NCI-H2081 (cell line): ENCODE measurements around the gene CDH4.

ENCODE experiments used
- DNase-seq, 2 experiments: peaks; one replicate each; lab custom pipeline; 2025; lab: John Stamatoyannopoulos, UW

Gene CDH4

DNA sequence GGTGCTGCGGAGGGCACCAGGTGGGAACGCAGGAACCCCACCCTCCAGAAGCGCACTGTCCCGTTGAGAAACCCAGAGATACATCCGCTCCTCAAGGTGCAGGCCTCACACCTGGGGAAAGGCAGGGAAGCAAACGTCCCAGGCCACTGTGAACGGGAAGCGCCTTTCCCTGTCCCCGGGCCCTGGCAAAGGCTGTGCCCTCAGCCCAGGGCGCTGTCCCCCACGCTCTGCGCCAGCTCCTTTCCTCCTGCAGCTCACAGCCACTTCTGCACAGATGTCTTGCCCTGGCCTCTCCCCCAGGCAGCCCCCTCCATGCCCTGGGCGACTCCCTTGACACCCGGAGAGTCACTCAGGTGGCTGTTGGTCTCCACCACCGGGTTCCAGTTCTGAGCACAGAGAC, 609.8 kb downstream of the CDH4 start:
- DNase-seq = no peak

DNA sequence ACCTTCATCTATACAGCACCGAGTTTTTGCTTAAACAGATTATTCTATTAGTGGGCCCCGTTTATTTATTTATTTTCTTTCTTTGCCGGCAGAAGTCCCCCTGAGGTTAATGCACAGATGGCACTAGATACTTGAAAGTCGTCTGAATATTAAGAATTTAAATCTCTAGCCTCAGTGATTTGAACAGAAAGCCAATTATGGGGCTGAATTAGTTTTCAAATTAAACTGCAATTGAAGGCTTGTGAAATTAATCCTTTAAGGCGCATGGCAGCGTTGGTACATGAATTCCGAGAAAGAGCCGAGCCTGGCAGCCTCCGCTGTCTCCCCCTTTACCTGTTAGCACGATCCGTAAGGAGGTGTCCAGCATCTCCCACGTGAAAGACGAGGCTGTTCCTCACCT, 610.8 kb downstream of the CDH4 start:
- no peak for DNase-seq

DNA sequence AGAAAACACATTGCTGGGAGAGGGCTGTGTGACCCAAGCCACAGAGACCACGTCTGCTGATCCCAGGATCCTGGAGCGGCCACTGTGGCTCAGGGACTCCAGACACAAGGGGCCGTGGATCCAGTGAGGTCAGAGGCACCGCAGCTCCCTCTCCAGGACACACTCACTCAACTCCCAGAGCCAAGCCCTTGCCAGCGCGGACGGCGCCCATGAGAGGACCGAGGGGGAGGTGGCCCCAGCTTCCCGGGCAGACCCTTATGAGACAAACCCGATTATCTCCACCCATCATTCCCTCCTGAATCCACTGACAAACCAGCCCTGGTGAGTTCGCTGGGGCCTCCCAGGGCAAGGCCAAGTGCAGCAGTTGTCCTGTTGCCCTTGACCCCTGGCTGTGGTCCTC, 612.4 kb downstream of the CDH4 start:
- DNase-seq = no peak

DNA sequence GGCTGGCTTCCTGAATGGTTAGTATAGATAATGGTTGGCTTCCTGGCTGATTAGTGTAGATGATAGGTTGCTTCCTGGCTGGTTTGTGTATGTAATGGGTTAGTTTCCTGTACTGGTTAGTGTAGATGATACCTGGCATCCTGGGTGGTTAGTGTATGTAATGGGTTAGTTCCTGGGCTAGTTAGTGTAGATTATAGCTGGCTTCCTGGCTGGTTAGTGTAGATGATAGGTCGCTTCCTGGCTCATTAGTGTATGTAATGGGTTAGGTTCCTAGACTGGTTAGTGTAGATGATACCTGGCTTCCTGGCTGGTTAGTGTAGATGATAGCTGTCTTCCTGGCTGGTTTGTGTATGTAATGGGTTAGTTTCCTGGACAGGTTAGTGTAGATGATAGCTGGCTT, 613.3 kb downstream of the CDH4 start:
- no peak for DNase-seq

DNA sequence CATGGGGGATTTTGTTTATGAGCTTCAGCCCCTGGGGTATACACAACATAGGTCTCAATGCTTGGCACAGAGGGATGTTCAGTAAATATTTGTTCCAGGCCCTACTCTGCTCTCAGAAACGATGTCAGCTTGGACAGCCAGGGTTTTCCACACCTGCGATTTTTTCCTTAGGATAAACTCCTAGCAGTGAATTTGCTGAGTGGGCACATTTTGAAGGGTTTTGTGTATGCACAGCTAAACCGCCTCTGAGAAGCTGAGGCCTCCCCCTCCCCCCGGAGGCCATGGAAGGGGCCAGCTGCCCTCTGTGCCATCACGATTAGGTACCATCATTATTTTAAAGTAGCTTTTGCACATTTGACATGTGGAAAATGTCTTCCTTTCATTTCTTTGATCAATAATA, 614.1 kb downstream of the CDH4 start:
- no peak for DNase-seq

DNA sequence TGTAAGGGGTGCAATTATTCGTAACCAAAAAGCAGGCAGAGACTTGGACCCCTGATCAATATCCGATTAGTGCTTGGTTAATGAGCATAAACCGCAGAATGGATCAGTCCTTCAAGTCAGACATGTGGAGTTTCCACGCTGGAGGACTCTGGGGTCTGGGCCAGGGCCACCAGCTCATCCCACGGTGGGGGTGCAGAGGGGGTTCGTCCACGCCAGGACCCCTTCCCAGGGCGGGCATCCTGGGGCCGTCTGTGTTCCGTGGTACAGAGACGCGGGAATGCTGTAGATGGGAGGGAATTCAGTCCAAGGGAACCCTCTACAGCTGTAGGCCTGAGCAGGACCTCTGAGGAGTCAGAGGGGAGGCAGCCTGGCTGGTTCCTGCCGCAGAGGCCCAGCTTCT, 615.9 kb downstream of the CDH4 start:
- DNase-seq = no peak

DNA sequence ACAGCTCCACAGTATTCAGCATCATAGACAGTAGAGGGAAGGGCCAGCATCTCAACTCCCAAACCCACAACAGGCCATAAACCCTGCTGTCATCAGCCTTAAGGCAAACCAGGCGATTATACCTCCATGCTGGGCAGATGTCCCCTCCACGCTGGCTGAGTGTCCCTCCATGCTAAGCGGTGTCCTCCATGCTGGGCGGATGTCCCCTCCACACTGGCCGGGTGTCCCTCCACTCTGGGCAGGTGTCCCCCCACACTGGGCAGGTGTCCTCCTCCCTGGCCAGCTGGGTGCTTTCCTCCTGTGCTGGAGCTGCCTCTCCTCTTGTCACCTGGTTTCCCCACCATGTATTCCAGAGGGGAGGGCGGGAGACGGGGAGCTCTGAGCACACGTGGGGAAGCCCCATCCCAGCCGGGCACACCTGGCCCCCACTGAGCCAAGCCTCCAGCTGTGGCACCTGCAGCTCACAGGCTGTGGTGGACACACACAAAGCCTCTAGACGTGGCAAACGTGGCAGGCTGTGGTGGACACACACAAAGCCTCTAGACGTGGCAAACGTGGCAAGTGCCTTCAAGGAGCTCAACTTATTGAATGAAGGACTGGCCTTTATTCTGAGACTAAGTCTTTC, 616.5 kb downstream of the CDH4 start:
- DNase-seq = no peak

DNA sequence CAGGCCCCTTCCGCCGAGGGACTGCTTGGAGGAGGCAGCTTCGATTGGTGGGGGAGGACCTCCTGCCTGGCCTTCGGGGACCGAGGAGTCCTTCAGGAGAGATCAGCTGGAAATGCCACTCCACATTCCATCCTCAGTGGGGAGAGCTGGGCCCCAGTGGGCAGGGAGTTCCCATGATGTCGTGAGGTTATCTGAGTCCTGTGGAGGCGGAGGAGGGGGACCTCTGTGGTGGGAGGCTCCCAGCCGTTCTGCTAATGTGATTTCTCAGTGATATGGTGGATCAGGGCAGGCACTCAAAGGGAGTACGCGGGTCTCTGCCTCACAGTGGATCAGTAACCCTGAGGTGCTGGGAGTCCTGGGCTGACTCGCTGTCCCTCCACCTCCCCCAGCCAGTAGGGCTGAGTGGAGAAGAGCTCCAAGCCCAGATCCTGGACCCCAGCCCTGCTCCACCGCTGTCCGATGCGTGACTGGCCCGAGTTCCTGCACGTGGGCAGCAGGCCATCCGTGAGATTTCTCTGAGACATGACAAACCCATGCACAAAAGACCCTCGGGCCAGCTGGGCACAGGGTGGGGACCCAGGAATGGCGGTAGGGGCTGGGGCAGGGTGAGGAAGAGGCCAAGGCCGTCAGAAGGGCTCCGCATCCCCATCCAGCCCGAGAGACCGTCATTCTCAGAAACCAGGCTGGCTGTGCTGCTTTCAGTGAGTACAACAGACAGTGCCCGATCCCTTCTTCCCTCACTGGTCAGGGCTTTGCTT, 617.9 kb downstream of the CDH4 start:
- no peak for DNase-seq

DNA sequence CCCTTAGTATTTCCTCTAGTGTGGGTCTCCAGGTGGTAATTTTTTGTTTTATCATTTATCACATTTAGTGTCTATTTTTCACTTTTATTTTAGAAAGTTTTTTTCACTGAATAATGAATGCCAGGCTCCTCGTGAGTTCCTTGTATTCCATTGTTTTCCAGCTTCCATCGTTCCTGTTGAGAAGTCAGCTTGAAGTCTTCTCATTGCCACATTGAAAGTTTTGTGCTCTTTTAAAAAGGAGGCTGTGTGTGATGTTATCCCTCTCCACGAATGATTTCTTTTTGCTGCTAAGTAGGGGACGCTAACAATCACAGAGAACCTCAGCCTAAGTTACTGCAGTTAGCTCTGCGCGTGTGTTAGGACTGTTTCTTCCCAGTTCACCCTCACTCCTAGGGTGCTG, 619.1 kb downstream of the CDH4 start:
- DNase-seq = no peak

DNA sequence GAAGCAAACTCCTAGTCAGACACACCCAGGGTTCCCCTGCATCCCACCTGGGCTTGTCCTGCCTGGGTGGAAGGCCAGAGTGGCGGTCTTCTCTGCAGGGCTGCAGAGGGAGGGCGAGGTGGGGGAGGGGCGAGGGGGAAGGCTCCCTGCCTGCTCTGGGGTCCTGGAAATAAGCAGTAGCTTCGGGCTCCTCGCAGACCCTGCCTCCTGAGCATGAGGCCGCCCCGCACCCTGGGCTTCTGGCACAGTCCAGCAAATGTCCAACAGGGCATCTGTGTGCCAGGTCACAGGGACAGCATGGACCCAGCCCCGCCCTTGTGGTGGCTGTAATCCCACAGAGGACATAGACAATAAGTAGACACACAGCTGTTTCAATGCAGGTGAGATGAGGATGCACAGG, 619.9 kb downstream of the CDH4 start:
- DNase-seq = no peak

DNA sequence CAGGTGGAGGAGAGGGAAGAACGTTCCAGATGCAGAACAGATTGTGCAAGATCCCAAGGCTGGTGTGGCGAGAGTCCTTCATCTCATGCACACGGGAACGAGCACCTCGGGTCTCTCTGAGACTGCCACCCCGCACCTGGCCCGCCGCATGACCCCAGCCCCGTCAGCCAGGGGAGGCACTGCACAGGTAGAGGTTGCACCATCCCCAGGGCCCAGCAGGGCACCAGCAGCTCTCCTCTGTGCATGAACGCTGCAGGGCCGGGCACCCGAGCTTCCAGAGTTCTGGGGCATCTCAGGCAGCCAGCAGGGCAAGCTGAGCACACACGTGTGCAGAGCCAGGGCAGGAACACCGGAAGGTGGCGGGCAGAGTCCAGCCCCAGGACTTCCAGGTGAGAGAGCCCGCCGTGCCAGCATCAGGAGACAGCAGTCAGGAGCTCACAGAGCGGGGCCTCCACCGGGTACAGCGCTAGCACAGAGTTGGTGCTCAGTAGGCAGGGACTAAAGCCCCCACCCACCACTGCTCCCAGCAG, 620.4 kb downstream of the CDH4 start:
- DNase-seq = no peak

DNA sequence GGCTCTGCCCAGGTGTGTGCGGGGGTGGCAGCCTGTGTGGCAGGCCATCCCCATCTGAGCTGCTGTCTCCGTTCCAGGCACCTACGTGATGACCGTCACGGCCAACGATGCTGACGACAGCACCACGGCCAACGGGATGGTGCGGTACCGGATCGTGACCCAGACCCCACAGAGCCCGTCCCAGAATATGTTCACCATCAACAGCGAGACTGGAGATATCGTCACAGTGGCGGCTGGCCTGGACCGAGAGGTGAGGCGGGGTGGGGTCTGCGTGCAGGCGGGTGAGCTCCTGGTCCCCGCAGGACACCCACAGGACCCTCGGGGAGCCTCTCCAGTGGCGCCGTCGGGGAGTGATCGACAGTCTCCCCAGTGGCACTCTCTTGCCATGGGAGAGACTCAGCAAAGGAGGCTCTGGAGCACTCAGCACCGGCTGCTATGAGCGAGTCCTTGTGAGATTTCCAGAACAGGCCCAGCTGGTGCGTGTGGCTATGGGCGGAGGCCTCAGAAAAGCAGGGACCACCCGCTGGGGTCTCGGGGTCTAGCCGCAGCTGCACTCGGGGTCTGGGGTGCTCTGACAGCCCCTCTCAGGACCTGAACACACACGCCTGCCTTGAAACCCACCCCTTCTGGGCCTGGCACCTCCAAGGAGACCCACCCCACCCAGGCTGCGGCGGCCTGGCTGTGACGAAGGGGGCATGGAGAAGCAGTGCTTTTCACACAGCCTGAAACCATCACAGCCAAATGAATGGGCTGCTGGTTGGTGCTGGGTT, 621.8 kb downstream of the CDH4 start:
- no peak for DNase-seq

DNA sequence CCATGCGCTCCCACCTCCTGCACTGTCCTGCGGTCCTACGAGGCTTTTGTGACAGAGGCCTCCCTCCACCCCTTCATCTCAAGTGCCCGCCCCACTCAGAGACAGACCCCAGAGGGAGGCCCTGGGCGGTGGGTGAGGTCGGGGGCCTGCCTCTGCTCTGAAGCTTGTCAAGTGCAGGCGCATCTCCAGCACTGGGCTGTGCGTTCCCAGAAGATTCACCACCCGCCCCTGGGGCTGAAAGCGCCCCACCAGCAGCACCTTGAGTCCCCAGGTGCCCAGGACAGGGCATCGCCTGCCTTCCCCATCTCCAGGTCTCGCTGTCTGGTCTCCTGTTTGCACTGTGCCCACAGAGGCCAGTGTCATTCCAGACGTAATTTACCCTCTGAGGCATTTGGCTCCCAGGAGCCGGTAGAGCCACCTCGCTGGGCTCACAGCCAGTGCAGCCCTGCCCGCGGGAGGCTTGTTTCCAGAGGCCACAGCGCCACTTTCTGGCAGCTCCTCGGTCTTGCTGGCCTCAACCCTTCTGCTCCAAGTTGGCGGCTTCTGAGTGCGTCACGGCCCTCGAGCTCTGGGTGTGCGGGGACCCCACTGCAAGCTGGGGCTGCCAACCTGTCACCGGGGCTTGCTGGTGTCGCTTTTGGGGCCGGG, 622.5 kb downstream of the CDH4 start:
- no peak for DNase-seq

DNA sequence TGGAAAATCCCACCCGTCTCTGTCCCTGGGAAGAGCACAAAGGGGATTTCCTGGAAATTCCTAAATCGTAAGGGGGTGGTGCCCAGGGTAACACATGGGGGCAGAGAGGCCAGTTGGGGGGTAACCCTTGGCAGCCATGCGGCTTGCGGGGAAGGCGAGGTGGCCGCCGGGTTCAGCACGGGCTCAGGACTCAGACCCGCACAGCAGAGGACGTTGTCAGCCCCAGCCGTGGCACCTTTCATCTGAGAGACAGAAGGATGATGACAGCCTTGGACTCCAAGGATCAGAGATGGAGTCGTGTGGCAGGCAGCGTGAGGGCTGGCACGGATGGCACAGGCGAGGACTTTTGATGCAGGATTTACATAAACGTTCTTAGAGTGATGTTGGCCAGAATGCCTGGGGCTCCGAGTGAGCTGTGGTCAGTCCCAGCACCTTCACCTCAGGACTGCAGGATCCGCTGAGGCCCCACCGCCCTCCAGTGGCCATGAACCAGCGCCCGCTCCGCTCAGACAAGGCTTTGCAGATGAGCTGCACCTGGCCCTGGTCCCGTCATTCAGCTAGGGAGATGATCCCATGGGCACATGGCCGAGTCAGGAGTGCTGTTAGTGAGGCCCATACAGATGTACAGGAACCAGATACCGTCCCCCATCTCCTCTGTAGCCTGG, 623.3 kb downstream of the CDH4 start:
- no peak for DNase-seq

DNA sequence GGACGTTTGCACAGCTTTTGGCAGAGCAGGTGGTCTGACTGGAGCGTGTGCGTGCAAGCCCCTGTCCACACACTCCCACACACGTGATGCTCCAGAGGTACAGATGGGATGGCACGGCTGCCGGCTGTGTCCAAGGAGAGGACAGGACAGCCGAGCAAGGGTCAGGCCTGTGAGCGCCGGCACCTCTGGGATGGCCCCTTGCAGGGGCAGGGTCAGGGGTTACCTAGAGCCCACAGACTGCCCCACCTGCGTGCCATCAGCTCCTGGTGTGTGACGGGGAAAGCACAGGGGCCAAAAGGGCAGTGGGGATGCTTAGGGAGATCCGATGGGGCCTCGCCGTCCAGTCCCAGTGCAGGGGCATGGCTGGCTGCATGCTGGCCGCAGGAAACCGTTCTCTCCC, 623.9 kb downstream of the CDH4 start:
- no peak for DNase-seq

DNA sequence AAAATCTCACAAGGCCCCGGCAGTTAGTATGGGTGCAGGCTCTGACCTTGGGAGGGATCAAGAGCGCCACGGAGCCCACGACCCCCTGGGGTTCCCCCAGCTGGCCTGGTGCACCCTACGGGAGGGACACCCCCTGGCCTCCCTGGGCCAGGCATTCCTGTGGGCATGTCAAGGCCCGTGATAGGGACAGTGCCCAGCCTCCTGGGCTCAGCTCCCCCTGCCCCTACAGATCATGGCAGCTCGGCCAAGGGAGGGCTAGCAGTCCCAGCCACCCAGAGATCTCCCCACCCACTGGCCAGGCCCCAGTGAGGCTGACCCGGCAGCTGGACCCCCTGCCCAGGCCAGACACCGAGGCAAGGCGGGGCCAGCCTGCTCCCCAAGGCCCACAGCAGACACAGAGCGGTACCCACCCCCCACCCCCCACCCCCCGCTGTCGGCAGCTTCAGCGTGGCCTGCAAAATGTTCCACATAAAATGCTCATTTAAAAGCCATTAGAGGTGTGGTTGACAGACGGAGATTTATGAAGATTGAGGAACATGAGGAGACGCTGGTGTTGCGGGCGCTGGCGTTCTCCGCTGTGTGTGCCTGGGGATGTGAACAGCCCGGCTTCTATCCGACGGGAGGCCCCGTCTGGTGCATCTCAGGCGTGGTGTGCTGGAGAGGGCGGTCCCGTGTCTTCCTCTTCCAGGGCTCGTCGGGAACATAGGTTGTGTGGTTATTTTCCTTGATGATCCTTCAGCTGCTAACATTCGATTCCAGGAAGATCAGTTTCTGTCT, 625.1 kb downstream of the CDH4 start:
- DNase-seq = no peak

DNA sequence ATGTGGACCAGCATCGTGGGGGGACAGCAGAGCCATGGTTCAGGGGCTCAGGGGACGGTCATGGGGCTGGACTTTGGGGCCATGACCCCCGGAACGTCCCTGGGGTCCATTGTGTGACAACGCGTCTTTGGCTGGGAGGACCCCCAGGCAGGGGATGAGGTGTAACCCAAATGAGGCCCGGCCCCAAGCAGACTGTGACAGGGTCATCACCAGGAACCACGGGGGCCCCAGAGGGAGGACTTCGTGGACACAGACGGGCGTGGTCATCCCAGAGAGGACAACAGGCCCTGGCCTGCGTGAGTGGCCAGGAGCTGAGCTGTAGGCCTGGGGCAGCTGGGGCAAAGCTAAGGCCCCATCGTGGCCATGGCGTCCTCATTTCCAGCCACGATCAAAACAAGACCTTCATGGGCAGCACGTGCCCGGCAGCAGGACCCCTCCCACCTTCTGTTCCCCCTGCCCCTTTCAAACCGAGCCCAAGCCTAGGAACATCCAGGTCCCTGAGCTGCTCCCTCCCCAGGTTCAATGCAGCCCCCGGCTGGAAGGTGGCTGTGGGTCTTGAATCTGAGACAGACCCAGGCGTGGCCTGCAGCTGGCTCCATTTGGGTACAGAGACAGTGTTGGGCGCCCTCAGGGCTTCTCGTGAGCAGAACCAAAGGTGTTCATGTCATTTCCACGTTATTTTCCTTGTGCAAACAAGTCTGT, 625.9 kb downstream of the CDH4 start:
- DNase-seq = no peak

DNA sequence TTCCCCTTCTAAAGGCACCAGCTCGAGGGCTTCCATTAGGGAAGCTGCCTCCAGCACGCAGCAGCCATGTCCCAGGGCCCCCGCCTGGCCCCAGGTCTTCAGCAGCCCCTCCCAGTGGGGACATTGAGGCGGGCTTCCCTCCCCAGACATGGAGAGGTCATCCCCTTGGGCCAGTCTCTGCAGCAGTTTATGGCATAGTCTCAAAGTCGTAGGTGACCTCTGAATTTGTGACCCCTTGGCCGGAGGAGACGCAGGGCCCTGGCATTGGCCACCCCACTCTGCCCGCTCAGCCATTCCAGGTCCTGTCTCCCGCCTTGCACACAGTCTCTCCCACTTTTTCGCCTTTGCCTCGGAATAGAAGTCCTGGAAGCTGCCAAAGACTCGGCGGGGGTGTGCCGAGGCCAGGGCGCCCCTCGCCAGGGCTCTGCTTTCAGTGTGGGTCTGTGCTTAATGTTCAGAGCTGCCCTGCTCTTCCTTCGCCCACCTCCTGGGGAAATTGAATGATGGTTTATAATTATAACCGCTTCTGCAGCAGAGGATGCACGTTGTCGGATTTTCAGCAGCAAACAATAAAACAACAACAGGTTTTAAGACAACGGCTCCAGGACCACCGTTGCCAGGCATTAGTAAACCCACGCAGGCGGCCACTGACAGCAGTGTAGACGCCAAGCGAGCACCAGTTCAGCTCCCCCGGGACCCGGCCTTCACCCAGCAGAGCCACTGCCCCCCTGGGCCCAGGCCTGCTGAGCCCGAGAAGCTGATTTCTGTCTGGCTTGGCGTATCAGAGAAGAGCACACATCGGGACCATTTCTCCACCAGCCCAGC, 626.6 kb downstream of the CDH4 start:
- no peak for DNase-seq

DNA sequence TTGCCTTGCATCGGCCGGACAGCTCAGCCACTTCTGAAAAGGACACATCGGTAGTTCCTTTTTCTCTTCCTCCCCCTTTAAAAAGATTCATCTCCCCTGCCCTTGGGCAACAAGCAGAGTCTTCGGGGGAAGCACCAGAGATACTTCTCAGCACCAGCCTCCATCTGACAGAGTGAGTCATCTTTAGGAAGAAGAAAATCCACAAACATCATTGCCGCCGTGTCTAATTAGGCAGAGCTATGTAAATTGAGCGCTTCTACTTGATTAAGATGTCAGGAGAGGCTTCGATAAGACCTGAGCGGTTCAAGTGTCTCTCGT, 627.2 kb downstream of the CDH4 start:
- DNase-seq = no peak

DNA sequence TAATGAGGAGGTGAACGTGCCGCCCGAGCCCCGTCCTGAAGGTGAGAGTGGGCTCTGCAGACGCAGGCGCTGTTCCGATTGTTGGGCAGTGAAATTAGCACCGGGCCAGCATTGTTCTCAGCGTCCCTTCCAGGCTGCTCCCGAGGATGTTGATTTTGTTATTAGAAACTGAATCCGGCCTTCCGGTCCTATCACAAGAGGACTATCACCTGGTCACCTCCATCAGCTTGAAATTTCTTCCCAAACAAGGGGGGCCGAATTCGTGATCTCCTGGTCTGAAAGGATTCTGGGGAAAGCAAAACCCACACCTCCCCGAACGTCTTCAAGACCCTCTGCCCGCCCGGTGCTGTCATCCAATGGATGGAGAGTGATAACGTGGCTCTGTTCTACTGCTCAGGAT, 627.6 kb downstream of the CDH4 start:
- no peak for DNase-seq
